ENCODE data around the gene SORL1-AS1.

SORL1-AS1 gene

GRCh38 chr11:121408830-121409229, 43.9 kb downstream of the SORL1-AS1 start:
- Histone ChIP-seq H3K27me3 (ENCODE audit: control insufficient read depth in 2 of 2, insufficient read depth in 2 of 2, low read length in 2 of 2) (no peaks in the 10 kb centered on the region), H4K20me1 (ENCODE audit: insufficient read depth, low read length) (no peaks in the 10 kb centered on the region), H3K4me3 (replicated peaks in 1 of 3; ENCODE audit: low read depth in 2 of 3, low read length in 3 of 3) (no peak overlapping the region), H3K27ac (ENCODE audit: low read depth in 1 of 2, low read length in 2 of 2) (no peak overlapping the region), H3K4me2 (replicated peaks; ENCODE audit: extremely low read depth, low read length, poor library complexity, severe bottlenecking) (no peak overlapping the region), H3K9me3 (replicated peaks in 1 of 2; ENCODE audit: control insufficient read depth in 1 of 2, insufficient read depth in 1 of 2, low read length in 2 of 2) (peaks cover 0 to 4% of the 10 kb centered on the region in 2 donors), H3K79me2 (ENCODE audit: insufficient read depth, low read length) (no peaks in the 10 kb centered on the region), H3K4me1 (ENCODE audit: control insufficient read depth in 1 of 2, insufficient read depth in 2 of 2, low read length in 2 of 2) (peaks cover 18 to 26% of the 10 kb centered on the region in 2 donors), H3K36me3 (replicated peaks in 1 of 2; ENCODE audit: control insufficient read depth in 1 of 2, insufficient read depth in 2 of 2, low read length in 2 of 2) (no peaks in the 10 kb centered on the region), H3K9ac (ENCODE audit: insufficient read depth, low read length, poor library complexity, severe bottlenecking) (no peak overlapping the region), H2AFZ (ENCODE audit: insufficient read depth, low read depth, low read length, poor library complexity, severe bottlenecking) (no peak overlapping the region)
- H3K27me3 Mint-ChIP-seq (ENCODE audit: low read depth in 3 of 3), result peaks cover 0 to 2% (median 0%) of the 10 kb centered on the region in 3 donors
- no peak overlapping the region for H3K4me3 Mint-ChIP-seq
- no peak for DNase-seq
- peaks cover 0 to 3% of the 10 kb centered on the region in 2 donors for H3K36me3 Mint-ChIP-seq
- TF ChIP-seq, protein P1, sequence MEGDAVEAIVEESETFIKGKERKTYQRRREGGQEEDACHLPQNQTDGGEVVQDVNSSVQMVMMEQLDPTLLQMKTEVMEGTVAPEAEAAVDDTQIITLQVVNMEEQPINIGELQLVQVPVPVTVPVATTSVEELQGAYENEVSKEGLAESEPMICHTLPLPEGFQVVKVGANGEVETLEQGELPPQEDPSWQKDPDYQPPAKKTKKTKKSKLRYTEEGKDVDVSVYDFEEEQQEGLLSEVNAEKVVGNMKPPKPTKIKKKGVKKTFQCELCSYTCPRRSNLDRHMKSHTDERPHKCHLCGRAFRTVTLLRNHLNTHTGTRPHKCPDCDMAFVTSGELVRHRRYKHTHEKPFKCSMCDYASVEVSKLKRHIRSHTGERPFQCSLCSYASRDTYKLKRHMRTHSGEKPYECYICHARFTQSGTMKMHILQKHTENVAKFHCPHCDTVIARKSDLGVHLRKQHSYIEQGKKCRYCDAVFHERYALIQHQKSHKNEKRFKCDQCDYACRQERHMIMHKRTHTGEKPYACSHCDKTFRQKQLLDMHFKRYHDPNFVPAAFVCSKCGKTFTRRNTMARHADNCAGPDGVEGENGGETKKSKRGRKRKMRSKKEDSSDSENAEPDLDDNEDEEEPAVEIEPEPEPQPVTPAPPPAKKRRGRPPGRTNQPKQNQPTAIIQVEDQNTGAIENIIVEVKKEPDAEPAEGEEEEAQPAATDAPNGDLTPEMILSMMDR (IDR thresholded peaks at IDR 0.05), result no peak
- peaks cover 25% of the 10 kb centered on the region for H3K4me1 Mint-ChIP-seq
- no CpG with 5 or more reads among the region's 2 CpGs for WGBS (ENCODE audit: insufficient coverage)
- intact Hi-C loops (cut with micrococcal nuclease), result no loop called here
- H3K9me3 Mint-ChIP-seq, result peaks cover 0 to 6% (median 4%) of the 10 kb centered on the region in 7 donors
- H3K27ac Mint-ChIP-seq, result no peak overlapping the region

DNA sequence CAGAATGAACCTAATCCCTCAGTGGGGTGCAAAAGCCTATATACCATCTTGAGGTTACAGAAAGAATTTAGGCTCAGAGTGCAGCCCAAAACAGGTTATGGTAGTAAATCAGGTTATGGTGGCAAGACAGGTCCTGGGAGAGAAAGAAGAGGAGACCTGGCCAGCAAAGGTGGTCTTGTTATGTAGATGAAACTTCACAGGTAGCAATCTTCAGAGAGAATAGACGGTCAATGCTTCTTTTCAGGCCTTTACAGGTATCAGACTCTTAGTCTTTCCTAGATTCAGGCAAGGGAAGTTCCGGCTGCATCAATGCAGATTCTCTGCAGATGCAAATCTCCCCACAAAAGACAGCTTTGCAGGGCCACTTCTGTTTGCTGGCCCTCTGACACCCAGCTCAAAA, 46.5 kb downstream of the SORL1-AS1 start:
- Histone ChIP-seq H3K9ac (ENCODE audit: insufficient read depth, low read length, poor library complexity, severe bottlenecking) (no peak overlapping the region), H3K27ac (ENCODE audit: low read depth in 1 of 2, low read length in 2 of 2) (peak overlapping the region in 1 of 2 donors; percentile 82)

More for the DNA sequence above, 46.5 kb downstream of the SORL1-AS1 start:
- Histone ChIP-seq H3K36me3 (replicated peaks in 1 of 2; ENCODE audit: control insufficient read depth in 1 of 2, insufficient read depth in 2 of 2, low read length in 2 of 2) (no peaks in the 10 kb centered on the region), H3K79me2 (ENCODE audit: insufficient read depth, low read length) (no peaks in the 10 kb centered on the region), H3K4me1 (ENCODE audit: control insufficient read depth in 1 of 2, insufficient read depth in 2 of 2, low read length in 2 of 2) (peaks cover 15 to 21% of the 10 kb centered on the region in 2 donors), H3K4me3 (replicated peaks in 1 of 3; ENCODE audit: low read depth in 2 of 3, low read length in 3 of 3) (no peak overlapping the region), H4K20me1 (ENCODE audit: insufficient read depth, low read length) (no peaks in the 10 kb centered on the region), H3K9me3 (replicated peaks in 1 of 2; ENCODE audit: control insufficient read depth in 1 of 2, insufficient read depth in 1 of 2, low read length in 2 of 2) (peaks cover 0 to 4% of the 10 kb centered on the region in 2 donors), H2AFZ (ENCODE audit: insufficient read depth, low read depth, low read length, poor library complexity, severe bottlenecking) (no peak overlapping the region), H3K27me3 (ENCODE audit: control insufficient read depth in 2 of 2, insufficient read depth in 2 of 2, low read length in 2 of 2) (no peaks in the 10 kb centered on the region), H3K4me2 (replicated peaks; ENCODE audit: extremely low read depth, low read length, poor library complexity, severe bottlenecking) (no peak overlapping the region)
- 92% methylated on average over 2 of the region's 2 CpGs for WGBS (ENCODE audit: insufficient coverage)
- DNase-seq, result no peak
- TF ChIP-seq, protein P1 (IDR thresholded peaks at IDR 0.05), result no peak
- Mint-ChIP-seq H3K36me3 (peaks cover 0 to 3% of the 10 kb centered on the region in 2 donors), H3K27me3 (ENCODE audit: low read depth in 3 of 3) (peaks cover 0 to 2% (median 0%) of the 10 kb centered on the region in 3 donors), H3K27ac (peak overlapping the region in 1 of 7 donors; percentile 50), H3K4me3 (no peak overlapping the region), H3K9me3 (peaks cover 0 to 14% (median 10%) of the 10 kb centered on the region in 7 donors), H3K4me1 (peaks cover 14% of the 10 kb centered on the region)
- intact Hi-C loops (cut with micrococcal nuclease), result no loop called here
